HG03521 (cell line): ENCODE data around the gene MICAL2.

Source experiments
- ATAC-seq: cut with Tn5 transposase; IDR thresholded peaks from one replicate; pipeline ENCODE4 v1.9.1; 2021; ENCODE audit warnings: mild to moderate bottlenecking, moderate library complexity; ENCODE audit not compliant: unreplicated experiment

The MICAL2 gene

GRCh38 chr11:12152321-12152720 is 41.9 kb downstream of the MICAL2 start:
- ATAC-seq, result no peak

- no peak for ATAC-seq
Measured at GRCh38 chr11:12154871-12155668, 44.7 kb downstream of the MICAL2 start.

GRCh38 chr11:12155696-12156095 is 45.3 kb downstream of the MICAL2 start:
- ATAC-seq, result no peak

DNA sequence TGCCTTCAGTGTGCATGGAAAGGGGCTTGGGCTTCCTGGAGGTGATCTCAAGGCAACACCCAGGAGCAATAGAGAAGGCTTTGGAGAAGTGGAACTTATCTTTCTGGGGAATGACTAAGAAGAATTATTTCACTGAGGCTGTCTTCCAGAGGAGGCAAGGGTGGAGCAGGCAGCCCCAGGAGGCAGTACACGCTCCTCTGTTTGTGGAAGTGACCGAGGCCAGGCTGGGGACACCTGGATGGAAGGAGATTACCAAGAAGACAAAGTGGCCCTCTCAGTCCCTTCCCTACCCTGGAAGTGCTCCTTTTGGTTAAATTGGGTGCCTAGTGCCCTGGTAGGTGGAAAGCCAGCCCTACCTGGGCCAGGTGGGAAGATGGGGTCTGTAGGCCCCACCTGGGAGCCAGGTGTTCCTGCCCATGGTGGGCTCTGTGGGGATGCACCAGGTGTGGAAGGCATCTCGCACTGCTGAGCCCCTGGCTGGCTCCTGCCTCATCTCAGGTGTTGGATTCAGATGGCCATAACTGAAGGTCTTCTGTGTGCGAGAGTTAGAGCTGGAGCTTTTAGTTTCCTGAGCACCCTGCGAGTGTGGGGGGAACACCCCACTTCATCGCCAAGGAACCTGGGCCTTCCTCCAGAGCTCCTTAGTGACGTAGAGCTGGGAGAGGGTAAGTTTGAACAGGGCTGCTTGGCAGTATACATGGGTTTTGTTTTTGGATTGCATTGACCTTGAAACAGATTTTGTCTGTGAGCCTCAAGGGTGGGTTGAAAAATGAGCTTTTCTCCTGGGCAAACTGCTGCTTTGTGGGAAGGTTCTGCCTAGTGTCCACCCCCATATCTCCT is 46.1 kb downstream of the MICAL2 start:
- ATAC-seq, result no peak

GRCh38 chr11:12157241-12157661 is 46.9 kb downstream of the MICAL2 start:
- no peak for ATAC-seq

DNA sequence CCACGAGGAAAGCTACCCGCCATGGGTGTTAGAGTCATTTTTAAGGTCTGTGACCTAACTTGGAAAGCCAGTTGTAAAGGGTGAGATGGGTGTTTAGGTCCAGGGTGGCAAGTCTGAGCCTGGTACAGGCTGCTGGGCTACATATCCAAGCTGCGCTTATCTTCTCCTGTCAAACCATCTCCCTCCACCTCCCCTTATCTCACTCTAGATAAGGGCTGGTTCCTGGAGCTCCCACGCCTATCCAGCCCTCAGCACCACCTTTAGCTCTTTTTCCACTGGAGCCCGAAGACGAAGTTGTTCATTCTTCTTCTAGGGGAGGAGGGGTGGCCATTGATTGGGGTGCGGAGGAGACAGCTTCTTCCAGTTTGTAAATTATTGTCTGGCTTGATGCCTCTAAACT is 48.5 kb downstream of the MICAL2 start:
- ATAC-seq, result no peak

DNA sequence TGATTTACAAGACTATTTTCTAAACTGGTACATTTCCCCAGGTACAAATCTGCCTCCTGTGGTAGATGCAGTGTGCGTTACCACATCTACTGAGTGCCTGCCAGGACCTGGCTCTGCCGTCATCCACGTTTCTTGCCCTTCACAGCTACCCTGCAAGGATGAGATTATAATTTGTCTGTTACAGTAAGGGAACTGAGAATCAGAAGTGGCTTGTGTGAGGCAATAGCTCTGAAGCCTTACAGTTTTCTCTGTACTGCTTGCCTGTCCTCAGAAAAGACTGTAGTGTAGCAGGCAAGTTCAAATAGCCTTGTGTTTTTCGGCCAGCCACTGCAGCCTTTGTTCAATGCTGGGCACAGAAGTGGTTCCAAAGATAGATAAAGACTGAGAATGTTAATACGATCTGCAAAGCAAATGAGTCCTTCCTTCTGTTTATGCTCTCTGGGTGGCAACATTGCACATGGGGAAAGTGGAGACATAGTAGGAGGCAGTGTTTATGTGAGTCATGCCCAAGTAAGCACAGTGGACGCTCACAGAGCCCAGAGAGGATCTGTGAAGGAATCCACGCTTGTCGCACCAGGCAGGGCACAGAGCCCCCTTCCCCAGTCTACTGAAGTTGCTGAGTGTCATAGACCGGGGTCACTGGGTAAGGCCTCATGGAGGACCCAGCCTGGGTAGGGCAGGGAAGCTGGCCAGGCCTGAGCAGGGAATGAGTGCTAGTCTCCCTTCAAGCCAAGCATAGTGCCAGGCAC is 49.1 kb downstream of the MICAL2 start:
- no peak for ATAC-seq

- no peak for ATAC-seq
Measured at GRCh38 chr11:12160231-12160630, 49.8 kb downstream of the MICAL2 start.

DNA sequence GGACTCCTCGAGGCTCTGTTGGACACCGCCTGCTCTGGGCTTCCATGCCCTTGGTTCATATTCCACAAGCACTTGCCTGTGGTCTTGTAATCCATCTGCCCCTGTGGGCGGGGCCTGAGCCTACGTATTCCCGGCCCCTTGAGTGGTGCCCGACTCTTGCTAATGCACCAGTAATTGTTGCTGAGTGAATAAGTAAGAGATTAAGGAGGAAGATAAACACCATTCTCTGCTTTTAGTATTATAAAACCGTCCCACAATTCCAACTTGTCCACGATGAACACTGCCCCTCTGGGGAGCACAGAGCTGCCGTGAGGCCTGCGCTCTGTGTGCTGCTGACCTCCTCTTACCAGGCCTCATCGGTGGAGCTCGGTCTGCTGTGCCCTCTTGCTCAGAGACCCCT is 50.3 kb downstream of the MICAL2 start:
- ATAC-seq, result no peak

GRCh38 chr11:12161137-12161536 is 50.7 kb downstream of the MICAL2 start:
- ATAC-seq, result no peak

DNA sequence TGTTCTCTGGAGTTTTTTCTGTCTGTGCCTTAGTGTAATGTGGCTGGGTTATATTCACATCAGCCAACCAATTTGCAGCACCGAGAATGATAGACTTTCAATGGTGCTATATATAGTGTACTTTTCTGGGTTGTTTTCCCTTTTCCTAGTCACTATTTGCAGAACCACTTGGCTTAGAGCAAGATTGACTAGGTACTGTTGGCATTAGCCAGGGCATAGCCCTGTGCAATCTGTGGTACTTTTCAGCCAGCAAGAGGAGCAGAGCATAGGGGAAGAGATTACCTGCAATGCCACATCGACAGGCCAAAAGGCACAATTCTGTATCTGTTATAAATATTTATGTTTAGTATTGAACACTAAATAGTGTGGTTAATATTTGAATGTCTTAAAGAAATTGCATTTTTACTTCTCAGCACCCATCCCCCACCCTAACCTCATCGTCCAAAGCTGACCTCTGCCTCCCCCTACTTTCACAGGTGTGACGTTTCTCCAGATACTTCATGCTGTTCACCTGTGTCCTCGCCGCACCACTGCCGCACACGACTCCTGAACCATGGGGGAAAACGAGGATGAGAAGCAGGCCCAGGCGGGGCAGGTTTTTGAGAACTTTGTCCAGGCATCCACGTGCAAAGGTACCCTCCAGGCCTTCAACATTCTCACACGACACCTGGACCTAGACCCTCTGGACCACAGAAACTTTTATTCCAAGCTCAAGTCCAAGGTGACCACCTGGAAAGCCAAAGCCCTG is 51.4 kb downstream of the MICAL2 start:
- ATAC-seq, result no peak

- no peak for ATAC-seq
Measured at GRCh38 chr11:12162652-12163051, 52.3 kb downstream of the MICAL2 start.

DNA sequence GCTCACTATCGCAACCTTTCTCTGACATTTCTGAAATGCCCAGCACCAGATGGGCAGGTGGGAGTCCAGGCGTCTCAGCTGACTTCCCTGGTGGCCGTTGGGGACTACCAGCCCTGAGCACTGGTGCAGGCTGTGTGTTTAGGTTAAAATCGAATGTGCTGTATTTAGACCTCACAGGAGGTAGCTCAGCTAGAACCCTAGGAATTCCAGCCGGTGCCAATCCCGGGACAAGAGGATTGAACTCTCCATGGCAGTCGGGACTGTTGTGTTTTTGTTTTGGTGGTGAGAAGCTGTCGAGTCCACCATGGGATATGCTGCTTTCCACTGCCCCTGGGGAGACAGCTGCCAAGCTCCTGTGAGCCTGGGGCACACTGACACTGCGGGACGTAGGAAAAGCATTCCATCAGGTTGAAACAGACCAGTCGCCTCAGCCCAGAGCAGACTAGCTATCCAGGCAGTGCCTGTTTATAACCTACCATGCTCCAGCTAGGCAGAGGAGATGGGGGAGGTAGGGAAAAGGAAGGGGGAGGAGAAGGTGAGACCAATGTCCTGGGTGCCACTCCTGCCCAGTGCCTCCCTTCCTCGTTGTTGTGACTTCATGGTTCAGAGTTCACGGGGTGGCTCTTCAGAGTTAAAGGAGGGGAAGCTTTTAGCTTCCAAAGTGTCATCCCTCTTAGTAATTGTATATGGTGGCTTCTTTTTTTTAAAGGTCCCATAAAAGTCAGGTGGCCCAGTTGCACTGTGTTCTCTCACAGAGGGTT is 53.0 kb downstream of the MICAL2 start:
- no peak for ATAC-seq

DNA sequence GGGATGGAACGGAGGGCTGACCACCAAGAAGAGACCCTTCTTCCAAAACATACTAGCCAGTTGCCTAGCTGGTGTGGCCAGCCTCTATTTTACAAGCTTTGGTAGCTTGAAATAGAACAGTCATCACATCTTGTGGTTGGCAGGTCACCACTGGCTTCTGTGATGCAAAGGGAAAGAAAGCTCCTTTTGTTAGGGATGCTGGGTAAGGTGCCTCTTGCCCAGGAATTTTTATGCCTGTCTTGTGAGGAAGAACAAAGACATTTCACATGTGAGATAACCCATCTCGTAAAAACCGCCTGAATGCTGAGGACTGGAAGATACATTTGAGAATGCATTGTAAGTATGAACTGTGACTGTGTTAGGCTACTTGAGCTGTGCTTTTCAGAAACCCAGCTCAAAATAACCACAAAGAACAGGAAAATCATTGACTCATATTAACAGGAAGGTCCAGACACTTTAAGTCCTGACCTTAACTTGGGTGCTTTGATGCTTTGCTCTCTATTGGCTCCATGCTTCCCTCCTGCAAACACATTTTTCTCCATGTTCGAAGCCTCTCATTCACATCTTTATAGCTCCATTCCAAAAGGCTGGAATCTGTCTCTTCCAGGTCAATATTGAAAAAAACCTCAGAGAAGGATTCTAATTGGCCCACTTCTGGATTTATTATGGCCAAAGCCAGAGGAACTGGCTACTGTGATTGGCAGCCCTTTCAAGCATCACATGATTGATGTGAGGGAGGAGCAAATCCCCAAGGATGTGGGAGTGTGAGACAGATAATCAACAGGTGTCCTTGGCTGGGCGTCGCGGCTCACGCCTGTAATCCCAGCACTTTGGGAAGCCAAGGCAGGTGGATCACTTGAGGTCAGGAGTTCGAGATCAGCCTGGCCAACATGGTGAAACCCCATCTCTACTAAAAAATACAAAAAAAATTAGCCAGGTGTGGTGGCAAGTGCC is 53.9 kb downstream of the MICAL2 start:
- ATAC-seq, result no peak

- no peak for ATAC-seq
Measured at GRCh38 chr11:12165237-12165875, 55.0 kb downstream of the MICAL2 start.

DNA sequence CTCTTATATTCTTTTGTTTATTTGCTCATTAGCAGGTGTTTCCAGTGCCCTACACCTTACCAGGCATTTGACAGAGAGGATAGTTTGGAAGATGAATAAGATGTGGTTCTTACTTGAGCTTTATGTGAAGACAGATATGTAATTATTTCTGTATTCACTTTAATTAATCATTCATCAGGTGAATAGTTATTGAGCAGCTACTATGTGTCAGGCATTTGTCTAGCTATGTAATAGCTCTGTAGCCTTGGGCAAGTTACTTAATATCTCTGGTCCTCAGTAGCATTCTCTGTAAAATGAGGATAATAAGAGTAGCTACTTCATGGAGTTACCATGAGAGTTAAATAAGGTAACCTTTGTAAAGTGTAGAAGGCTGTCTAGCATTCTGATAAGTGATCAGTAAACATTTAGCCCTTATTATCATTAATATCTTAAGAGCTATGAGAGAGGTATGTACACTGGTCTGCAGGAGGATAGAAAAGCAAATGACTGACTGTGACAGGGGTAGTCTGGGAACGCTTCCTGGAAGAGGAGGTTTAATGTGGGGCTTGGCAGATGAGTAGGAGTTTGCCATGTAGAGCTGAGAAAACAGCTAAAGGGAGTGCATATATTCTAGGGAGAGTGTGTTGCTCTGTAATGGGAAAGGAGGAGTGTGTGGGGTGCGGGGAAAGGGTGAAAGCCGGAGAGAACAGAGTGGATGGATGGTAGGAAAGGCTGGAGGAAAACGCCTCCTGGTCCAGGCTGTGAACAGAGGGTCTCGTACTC is 56.1 kb downstream of the MICAL2 start:
- ATAC-seq, result no peak
